Progenitor cell of endocrine pancreas (in vitro differentiated cells): Measurements from ENCODE around the gene PRLHR. TPM values are rescaled to one million over a fixed set of nuclear protein-coding genes. Genes with fewer than 3 reads are reported as not detected.

ENCODE experiments used
- DNase-seq: peaks from one replicate; pipeline ENCODE4 v3.0.0; 2021; ENCODE audit warnings: low spot score; ENCODE audit not compliant: unreplicated experiment
- H3K27ac Mint-ChIP-seq: 2 replicates; pipeline ENCODE4 v1.8.0; 2021; ENCODE audit warnings: mild to moderate bottlenecking, moderate library complexity, mixed read lengths
- H3K27me3 Mint-ChIP-seq: 2 replicates; pipeline ENCODE4 v1.8.0; 2021; ENCODE audit warnings: mixed read lengths
- H3K36me3 Mint-ChIP-seq: 2 replicates; pipeline ENCODE4 v1.8.0; 2022; ENCODE audit warnings: mixed read lengths; ENCODE audit not compliant: insufficient read depth
- H3K4me1 Mint-ChIP-seq: 2 replicates; pipeline ENCODE4 v1.8.0; 2021; ENCODE audit warnings: low read depth, mixed read lengths
- H3K4me3 Mint-ChIP-seq: 2 replicates; pipeline ENCODE4 v1.8.0; 2021; ENCODE audit warnings: low read depth, mild to moderate bottlenecking, moderate library complexity, mixed read lengths
- H3K9me3 Mint-ChIP-seq: 2 replicates; pipeline ENCODE4 v1.8.0; 2021; ENCODE audit warnings: low read depth, mixed read lengths
- CTCF ChIP-seq: fragments of 200-600 bp; sonication (generic); IDR thresholded peaks from one replicate; pipeline ENCODE4 v1.5.0; 2021; ENCODE audit warnings: antibody characterized with exemption, mild to moderate bottlenecking; ENCODE audit not compliant: unreplicated experiment
- total RNA-seq: library from RNA; stranded (reverse); gene quantifications from 2 replicates; pipeline ENCODE4 v1.2.1, GENCODE V29; 2021

PRLHR gene
- total RNA-seq, 1 donor from 2014 or later: 1.5 TPM

DNA sequence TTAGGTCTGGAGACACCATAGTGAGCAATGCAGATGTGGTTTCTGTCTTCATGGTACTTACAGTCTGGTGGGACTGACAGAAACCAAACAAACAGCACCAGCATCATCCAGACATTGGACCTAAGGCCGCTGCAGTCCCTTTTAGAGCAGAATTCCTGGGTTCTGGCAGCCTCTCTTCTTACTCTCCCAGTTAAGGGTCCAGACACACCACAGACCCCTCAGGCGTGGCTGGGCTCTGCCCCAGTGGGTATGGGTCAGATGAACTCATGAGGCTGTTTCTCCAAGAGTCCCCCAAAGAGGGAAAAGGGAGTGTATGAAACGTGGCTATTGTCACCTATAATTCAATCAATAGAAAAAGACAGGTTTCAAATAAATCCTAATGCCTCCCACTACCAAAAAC is 31.3 kb downstream of the PRLHR start:
- H3K9me3 Mint-ChIP-seq: peaks cover 3% of the 10 kb centered on the region
- no peak overlapping the region for H3K27ac Mint-ChIP-seq
- TF ChIP-seq CTCF: no peak
- no peaks in the 10 kb centered on the region for H3K36me3 Mint-ChIP-seq
- H3K4me1 Mint-ChIP-seq: no peaks in the 10 kb centered on the region
- DNase-seq: no peak
- H3K4me3 Mint-ChIP-seq: no peak overlapping the region
- H3K27me3 Mint-ChIP-seq: peaks cover 20% of the 10 kb centered on the region

GRCh38 chr10:118563373-118563890 is 32.0 kb downstream of the PRLHR start:
- no peak overlapping the region for H3K27ac Mint-ChIP-seq

GRCh38 chr10:118562851-118563250 is 32.6 kb downstream of the PRLHR start:
- peaks cover 3% of the 10 kb centered on the region for H3K9me3 Mint-ChIP-seq
- TF ChIP-seq CTCF: no peak
- DNase-seq: no peak
- no peak overlapping the region for H3K27ac Mint-ChIP-seq
- H3K4me3 Mint-ChIP-seq: no peak overlapping the region
- H3K4me1 Mint-ChIP-seq: no peaks in the 10 kb centered on the region
- H3K27me3 Mint-ChIP-seq: peaks cover 16% of the 10 kb centered on the region
- no peaks in the 10 kb centered on the region for H3K36me3 Mint-ChIP-seq

More at GRCh38 chr10:118563373-118563890, 32.0 kb downstream of the PRLHR start:
- H3K4me1 Mint-ChIP-seq: no peaks in the 10 kb centered on the region
- H3K36me3 Mint-ChIP-seq: no peaks in the 10 kb centered on the region
- no peak for TF ChIP-seq CTCF
- H3K9me3 Mint-ChIP-seq: peaks cover 3% of the 10 kb centered on the region
- peaks cover 16% of the 10 kb centered on the region for H3K27me3 Mint-ChIP-seq
- no peak for DNase-seq
- H3K4me3 Mint-ChIP-seq: no peak overlapping the region

- Mint-ChIP-seq H3K36me3 (no peaks in the 10 kb centered on the region), H3K9me3 (peaks cover 3% of the 10 kb centered on the region), H3K4me3 (no peak overlapping the region), H3K27ac (no peak overlapping the region), H3K4me1 (no peaks in the 10 kb centered on the region), H3K27me3 (no peaks in the 10 kb centered on the region)
- no peak for TF ChIP-seq CTCF
- DNase-seq: no peak
Measured at GRCh38 chr10:118557946-118558345, 37.5 kb downstream of the PRLHR start.

- Mint-ChIP-seq H3K4me1 (no peaks in the 10 kb centered on the region), H3K27me3 (peaks cover 9% of the 10 kb centered on the region), H3K27ac (no peak overlapping the region), H3K9me3 (no peaks in the 10 kb centered on the region), H3K4me3 (no peak overlapping the region), H3K36me3 (no peaks in the 10 kb centered on the region)
- no peak for DNase-seq
- no peak for TF ChIP-seq CTCF
Measured at GRCh38 chr10:118551535-118552100, 43.8 kb downstream of the PRLHR start.
